COLO829 (cell line): Measurements from ENCODE around the gene F5.

Experiments
- DNase-seq: peaks from one replicate; pipeline ENCODE4 v3.0.0; 2012; ENCODE audit warnings: low spot score

F5 gene

DNA sequence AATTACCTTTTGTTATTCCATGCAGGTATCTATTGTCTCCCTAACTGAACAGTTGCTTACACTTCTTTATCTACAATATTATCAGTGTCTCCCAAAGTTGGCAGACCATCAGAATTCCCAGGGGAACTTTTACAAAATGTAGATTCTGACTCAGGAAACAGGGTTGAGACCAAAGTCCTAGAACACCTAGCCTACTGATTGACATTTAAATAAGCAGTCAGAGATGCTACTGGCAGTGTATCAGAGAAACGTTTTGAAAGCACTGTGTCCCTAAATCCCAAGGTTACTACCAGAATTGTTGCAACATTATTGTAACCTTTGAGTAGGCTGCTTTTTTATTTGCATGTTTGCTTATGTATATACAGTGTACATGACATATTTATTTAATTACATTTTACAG is 1.8 kb upstream of the F5 start:
- DNase-seq, result no peak

DNA sequence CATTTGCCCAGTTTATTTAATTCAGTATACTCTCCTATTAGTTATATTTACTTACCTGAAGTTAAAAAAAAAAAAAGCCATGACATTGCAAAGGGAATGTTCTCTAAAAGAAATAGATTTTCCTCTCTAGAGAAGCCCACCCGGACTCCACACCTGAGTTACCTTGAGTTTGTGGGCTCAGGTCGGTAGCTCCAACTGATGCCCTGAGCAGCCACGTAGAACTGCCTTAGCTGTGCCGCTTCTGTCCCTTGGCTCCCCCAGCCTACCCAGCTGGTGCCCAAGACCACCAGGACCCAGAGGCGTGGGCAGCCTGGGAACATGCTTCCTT is 250 bp downstream of the F5 start:
- no peak for DNase-seq

DNA sequence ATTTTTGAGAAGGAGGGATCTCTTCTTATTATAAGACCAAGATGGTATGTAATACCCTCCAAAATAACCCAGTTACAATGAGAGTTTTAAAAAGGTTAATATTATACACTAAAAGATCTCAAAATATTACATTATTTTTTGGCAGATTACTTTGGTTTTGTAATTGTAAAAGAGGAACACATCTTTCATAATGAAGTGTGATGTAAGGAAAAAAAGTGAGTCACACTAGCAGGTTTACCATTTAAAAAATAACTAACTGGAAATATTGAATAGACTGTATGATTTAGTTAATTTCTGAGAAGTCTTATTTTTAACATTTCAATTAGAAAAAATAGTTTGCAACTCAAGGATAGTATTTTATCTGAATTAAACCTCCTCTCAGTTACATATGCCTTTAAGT is 1.1 kb downstream of the F5 start:
- no peak for DNase-seq

DNA sequence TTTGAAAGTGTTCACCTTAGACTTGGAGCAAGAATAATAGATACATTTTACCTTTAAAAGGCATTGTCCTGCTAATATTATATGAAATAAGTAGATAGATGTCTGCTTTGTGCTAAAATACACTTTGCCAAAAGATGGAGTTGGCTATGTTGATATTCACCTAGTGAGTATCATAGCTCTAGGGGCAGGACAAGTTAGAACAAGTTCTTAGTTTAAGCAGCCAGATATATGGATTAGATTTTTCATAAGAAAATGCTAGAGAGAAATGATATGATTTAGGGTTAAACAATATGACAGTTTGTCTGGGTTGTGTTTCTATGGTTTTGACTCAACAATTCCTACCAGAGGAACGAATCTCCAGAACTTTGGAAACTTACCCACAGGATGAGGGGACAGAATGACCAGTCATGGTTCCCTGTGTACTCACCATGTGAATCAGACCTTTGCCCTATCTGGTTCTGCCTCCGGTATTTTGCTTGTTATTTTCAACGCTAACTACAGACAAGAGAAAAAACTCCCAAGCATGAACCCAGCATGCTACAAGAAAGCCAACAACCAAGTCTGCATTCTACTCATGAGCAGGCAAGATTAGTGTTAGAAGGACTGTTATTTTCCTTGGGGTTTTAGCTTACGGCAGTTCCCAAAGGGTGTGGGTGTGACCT is 1.7 kb downstream of the F5 start:
- no peak for DNase-seq

DNA sequence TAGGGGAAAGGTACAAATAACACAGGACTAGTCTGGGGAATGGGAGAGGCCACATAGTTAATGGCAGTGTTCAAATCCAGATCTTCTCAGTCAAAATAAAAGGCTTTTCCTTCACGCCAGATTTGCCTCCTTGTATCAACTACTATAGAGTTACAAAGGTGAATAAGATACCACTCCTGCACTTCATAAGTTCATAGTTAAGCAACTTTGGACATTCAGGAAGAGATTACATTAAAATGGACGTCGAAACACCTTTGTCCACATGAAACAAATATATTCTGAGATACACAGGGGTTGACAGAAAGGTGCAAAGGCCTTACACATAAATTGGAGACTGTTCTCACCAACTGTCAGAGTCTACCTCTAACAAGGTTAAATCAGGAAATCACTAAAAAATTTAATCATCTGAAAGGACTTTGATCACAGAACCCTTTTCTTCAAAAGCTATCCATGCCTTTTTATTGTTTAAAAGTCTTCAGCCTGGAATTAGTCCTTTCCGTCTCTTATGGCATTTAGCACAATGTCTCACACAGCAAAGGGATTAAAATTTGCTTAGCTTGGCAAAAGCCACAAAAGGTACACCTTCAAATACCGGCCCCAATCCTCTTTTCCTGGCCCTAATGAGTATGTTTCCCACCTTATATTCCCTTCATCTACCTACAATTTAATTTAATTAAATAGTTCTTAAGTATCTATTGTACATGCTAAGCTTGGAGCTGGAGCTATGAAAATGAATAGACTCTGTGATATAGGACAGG is 8.1 kb downstream of the F5 start:
- DNase-seq, result no peak

DNA sequence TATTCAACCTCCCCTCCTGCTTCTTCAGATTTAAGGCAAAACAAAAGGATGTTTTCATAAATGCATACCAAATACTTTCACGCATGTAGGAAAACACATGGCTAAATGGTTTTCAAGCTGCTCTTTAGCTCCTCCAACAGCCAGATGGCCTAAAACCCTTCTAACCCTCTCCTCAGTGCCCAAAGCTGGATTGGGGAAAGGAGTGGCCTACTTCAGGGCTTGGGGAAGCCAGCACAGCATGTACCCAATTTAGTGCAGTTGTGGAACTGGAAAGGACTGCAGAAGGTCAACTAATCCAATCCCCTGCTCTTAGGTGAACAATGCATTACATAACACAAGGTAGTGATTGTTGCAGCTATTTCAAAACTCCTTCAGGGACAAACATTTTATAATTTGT is 9.3 kb downstream of the F5 start:
- DNase-seq, result no peak

DNA sequence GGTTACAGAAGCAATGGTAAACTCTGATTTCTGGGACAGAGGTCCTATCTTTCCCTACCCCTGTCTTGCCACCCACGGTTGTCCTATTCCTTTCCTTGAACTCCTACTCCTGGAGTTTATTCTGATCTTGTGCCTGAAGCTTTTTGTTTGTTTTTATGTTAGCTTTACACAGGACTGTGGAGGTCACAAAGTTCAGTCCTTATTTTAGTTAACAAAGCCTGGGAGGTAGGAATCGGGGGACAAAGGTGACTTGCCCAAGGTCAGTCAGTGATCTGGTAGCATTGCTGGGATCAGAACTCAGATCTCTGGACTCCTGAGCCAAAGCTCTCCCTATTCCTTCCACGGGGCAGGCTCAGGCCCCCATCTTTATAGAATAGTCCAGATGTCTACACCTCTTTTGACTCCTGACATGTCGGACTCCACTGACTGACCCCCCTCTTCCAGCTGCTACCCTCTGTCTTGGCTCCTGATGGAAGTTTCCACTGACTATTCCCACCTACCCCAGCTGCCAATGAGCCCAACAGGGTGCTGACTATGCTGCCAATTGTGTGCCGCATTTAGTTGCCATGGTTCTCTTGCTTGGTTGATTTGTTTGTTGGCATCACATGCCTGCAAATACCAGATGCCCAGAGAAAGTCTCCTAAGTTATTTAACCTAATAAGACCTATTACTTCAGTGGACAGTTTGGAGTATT is 9.9 kb downstream of the F5 start:
- no peak for DNase-seq

DNA sequence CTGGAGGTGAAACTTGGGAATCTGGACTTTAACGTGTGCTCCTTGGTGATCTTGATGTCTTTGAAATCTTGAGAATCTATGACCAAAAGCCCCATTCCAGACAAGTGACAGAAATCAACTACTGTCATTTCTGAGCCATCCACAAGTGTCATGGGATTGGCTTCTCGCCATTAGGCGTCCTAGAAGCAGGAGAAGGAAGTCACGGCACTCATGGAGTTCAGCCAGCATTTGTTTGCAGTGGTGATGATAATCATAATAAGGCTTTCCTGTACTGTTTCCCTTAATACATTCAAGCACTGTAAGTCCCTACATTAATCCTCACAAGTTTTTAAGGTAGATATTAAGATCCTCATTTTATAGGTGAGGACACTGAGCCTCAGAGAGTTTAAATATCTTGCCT is 11.9 kb downstream of the F5 start:
- DNase-seq, result no peak

DNA sequence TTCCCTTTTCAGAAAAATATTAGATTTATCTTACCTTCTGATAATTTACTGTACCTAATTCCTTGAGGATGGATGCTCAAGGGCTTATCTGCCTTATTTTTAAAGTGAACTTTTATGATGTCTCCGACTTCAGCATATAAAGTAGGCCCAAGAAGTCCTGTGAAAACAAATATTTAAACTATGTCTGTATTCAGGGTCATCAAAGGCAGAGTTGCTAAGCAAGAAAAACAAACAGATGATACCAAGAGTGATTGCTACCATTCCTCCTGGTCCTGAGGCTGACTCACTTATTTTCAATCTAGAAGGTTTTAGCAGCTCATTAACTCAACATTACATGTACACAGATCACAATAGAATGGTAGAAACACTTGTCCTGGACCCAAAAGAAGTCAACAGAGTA is 14.1 kb downstream of the F5 start:
- no peak for DNase-seq

DNA sequence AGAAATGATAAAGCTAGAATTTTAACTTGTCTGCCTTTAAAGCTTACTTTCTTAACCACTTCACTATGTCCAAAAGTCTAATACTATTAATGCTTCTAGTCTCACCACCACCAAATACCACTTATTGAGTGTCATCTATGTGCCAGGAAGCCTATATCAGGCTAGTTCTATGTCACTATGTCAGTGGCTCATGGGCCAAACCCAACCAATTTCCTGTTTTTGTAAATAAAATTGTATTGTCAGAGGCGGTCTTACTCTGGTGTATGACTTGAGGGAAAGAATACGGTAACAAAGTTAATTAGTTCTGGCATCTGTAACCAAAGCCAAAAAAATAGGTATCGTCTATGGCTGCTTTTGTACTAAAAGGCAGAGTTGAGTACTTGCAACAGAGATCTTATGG is 14.8 kb downstream of the F5 start:
- DNase-seq, result no peak

DNA sequence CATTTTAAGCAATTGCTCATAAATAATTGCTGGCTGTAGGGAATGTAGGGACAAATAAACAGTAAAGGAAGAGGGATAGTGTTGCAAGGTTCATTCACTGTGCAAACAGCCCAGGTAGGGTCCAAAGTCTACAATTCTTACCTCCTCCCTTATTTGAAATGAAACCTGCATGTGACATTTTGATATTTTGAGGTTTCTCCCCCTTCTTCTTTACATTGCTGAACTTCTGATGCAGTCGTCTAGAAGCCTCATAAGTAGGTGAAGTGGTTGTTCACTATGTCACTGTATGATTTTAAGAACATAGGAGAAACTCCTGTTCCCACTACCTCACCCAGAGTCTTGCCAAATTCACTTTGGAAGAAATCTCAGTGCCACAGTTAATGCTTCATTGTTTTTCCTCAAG is 16.1 kb downstream of the F5 start:
- DNase-seq, result no peak

DNA sequence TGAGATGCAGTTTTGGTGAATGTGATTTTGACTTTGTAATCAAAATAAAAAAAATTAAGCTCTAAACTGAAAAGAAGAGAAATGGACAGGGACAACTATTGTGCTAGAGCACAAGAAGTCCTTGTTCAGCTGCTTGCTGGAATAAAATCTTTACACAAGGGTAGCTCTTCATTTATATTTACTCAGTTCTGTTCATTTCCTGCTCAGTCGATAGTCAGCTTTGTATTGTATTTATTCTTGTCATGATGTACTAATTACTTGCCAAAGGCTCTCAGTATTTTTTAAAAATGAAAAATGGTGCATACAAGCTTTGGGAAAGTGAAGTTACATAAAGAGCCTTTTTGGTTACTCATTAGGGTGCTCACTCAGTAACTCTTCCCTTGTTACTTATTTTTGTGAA is 17.8 kb downstream of the F5 start:
- peak; percentile 66 for DNase-seq

DNA sequence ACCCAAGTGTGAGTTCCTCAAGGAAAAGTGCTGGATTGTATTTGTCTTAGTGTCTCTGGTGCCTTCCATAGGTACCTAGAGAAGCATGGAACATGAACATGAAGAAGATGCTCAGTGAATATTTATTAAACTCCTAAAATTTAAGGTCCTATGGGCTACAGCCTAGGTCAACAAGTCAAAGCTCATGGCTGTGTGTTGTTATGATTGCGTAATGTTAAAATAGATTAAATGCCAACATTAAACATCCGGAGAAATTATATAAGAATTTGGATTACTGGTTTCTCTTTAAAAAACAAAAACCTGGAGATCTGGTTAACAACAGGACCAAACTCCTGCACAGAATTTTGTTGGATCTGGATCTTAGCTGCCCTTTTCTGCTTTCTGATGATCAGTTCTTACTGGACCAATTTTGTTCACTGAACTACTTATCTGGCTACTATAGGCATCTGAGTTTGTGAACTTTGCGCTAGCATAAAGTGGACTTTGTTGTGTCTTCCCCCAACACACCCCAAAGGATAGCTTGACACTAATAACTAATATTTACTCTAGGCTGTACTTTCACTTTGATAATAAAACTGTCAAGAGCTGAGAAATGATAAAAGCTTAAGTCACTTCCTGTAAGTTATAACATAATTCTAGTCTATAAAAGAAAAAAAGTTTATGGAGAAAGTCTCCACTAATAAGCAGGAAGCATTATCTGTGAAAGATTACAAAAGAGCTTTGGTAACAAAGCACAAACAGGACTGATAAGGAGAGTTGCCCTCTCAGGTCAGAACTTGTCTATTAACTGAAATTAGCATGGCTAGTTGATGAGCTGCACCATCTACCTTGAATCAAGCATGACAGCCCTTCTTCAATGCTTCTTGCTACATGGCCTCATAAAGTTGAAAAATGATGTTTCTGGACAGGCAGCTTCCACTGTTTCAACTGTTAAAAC is 20.7 kb downstream of the F5 start:
- no peak for DNase-seq

DNA sequence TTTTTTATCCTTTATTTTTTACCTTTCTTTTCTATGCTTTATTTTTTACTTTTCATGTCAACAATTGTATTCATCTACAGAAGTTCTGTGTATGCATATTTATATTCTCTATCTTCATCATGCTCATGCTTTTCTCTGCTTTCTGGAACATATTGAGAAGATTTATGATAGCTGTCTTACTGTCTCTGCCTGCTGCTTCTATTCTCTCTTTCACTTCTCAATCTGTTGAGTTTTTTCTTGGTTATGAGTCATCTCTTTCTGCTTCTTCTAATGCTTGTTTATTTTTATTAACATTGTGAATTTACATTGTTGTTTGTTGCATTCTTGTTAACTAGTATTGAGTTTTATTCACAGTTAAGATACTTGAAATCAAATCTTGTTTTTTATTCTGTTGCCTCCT is 22.6 kb downstream of the F5 start:
- no peak for DNase-seq

DNA sequence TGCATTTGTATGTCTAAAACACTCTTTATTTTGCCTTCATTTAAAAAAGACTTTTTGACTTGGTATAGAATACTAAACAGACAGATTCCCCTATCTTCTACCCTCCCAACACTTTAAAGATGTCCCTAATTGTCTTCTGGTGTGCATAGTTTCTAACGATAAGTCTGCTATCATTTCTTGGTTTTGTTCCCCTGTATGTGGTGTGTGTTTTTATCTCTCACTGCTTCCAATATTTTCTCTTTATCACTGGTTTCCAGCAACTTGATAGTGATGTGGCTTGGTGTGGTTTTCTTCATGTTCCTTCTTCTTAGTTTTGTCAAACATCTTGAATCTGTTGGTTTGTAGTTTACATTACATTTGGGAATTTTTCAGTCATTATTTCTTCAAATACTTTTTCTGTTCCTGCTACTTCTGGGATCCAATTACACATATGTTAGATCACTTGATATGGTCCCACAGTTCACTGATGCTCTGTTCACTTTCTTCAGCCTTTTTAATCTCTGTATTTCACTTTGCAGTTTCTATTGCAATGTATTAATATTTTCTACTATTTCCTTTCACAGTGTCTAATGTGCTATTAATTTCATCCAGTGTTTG is 23.2 kb downstream of the F5 start:
- DNase-seq, result no peak

DNA sequence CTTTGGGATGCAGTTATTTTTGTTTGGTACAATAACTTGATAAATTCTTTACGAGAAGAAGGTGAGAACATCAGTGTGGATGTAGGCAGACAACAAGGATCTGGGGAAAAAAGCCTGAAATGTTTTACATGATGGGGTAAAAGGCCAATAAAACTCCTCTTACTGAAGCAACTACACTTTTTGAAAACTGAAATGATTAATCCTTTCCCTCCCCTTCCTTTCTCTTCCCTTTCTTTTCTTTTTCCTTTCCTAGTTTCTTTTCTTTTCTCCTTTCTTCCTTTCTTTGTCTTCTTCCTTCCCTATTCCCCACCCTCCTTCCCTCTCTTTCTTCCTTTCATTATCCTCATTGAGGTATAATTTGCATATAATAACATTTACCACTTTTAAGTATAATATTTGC is 24.6 kb downstream of the F5 start:
- DNase-seq, result no peak

DNA sequence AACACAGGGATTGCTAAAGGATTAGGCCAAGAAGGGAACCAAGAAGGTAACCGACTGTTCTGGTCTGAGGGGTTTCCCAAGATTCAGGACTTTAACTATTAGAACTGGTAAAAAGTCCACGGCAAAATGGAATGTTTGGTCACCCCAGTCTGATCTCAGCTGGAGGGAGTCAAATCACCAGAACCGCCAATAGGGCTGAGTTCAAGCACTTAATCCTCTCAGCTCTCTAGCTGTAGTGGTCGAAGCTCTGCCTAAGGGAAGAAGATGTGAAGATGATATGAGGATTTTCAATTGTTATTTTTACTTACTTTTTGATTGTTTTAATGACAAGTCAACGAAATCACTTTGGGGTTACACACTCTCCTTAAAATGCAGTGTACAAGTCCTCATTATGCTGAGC is 29.1 kb downstream of the F5 start:
- DNase-seq, result no peak

DNA sequence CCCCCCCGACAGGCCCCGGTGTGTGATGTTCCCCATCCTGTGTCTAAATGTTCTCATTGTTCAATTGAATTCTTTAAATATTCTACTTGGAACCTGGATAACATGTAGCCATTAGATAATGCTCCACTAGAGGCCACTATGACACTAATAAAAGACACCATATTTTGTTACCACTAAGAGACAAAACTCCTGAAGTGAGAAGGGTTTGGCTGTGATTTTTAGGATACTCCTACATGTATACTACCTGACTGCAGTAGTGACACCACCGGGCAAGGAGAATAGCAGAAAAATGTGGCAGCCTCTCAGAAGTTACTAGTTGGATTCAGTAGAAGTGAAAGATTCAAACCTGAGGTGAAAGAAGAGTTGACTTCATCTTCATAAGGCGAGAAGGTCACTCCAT is 36.0 kb downstream of the F5 start:
- peak; percentile 82 for DNase-seq

DNA sequence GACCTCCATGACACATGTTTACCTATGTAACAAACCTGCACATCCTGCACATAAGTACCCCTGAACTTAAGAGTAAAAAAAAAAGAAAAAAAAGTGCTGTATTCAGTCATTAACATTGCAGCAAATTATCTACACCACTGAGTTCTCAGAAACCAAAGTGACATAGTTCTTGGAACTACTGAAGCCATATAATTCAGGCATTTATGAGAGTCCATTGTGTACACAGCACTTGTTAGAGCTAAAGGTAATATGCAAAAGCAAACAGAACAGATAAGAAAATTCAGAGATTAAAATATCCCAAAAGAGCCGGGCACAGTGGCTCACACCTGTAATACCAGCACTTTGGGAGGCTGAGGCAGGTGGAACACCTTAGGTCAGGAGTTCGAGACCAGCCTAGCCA is 38.0 kb downstream of the F5 start:
- no peak for DNase-seq

DNA sequence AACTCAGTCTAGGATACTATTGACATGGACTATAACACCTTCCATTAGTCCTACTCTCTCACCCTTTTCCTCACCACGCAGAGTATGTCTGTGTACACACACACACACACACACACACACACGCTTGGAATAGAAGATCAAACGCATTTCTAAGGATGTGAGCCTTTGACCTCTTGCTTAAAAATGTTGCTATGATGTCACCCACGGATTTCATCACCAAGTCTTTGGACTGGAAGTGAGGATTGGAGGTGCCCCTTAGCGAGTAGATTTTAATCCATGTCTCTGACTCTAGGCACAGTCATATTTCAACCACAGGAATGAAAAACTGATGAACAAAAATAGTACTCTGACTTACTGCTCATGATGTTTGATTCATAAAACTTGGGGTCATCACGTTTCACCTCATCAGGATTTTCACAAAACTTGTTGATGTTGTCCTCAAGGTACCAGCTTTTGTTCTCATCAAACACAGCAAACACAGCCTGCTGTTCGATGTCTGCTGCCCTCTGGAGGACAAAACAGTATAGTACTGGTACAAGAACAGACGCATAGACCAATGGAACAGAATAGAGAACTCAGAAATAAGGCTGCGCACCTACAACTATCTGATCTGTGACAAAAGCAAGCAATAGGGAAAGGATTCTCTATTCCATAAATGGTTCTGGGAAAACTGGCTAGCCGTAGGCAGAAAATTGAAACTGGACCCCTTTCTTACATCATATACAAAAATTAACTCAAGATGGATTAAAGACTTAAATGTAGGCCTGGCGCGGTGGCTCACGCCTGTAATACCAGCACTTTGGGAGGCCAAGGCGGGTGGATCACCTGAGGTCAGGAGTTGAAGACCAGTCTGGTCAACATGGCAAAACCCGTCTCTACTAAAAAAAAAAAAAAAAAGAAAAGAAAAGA is 39.9 kb downstream of the F5 start:
- DNase-seq, result peak; percentile 23

DNA sequence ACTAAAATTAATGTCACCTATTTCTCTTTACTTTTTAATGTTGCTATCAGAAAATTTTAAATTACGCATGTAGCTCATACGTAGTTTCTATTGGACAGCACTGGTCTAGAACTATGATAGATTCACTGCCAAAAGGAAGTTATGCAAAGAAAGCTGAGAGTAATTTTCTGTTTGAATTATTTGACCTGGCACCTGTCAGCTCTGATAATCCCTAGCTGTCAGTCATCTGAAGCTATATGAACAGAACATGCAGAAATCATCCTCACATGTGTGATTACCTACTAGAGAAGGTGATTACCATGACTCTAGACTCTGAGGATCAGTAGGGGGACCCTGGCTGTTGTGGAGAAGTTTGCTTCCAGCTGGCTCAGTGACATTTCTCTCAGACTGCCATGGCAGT is 40.8 kb downstream of the F5 start:
- no peak for DNase-seq
